PFSK-1 (cell line): Measurements from ENCODE around the gene MIDN.

Experiments used
- FOXP2 ChIP-seq: optimal IDR thresholded peaks from 2 replicates; pipeline ENCODE3; 2011; ENCODE audit warnings: borderline replicate concordance, control low read depth, inconsistent platforms; ENCODE audit not compliant: insufficient read depth; ENCODE audit errors: extremely low read length, extremely low read depth
- POLR2AphosphoS5 ChIP-seq: IDR thresholded peaks from 2 replicates; pipeline ENCODE4 v1.6.1; 2012; ENCODE audit warnings: low read depth, mild to moderate bottlenecking, control low read depth, low read length, moderate library complexity
- SIN3A ChIP-seq: IDR thresholded peaks from 2 replicates; pipeline ENCODE4 v1.6.1; 2012; ENCODE audit warnings: mild to moderate bottlenecking, low read length, moderate library complexity, borderline replicate concordance; ENCODE audit not compliant: insufficient read depth
- TAF1 ChIP-seq: IDR thresholded peaks from 2 replicates; pipeline ENCODE4 v1.6.1; 2012; ENCODE audit warnings: low read length, control low read depth, borderline replicate concordance; ENCODE audit not compliant: insufficient read depth
- TF ChIP-seq, protein P1 (sequence below), 2 experiments: IDR thresholded peaks; 2 replicates each; pipeline versions ENCODE4 v1.6.1 to v1.8.0; 2011 to 2012; ENCODE audit warnings: low read depth in 2 of 2, low read length in 2 of 2, control low read depth in 1 of 2, inconsistent platforms in 1 of 2, mild to moderate bottlenecking in 1 of 2, moderate library complexity in 1 of 2; ENCODE audit not compliant: insufficient read depth in 1 of 2

Gene MIDN

DNA sequence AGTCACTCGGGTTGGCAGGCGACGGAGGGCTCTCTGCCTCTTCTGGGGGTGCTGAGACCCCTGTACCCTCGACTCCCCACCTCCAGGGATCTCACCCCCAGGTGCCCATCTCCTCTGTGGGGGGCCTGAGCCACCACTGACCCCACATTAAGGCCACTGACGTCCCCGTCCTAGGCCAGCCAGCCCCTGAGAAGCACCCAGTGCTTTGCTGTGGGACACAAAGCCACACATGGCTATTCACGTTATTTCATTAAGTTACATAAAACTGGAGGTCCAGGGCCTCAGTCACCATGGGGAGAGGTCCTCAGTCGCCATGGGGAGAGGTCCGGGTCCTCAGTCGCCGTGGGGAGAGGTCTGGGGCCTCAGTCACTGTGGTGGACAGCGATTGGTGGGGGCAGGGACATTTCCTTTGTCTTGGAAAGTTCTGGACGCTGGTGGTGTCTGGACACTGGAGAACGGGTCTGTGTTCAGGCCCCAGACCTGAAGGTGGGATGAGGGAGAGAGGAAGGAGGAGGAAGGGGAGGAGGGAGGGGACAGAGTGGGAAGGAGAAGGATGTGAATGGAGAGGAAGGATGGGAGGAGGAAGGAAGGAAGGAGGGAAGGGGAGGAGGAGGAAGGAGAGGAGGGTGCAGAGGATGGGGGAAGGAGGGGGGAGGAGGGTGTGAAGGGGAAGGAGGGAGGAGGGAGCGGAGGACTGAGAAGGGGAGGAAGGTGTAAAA is 33.3 kb downstream of the MIDN start:
- TF ChIP-seq POLR2AphosphoS5 (no peak), SIN3A (no peak), FOXP2 (no peak), TAF1 (no peak)
- TF ChIP-seq, protein P1, sequence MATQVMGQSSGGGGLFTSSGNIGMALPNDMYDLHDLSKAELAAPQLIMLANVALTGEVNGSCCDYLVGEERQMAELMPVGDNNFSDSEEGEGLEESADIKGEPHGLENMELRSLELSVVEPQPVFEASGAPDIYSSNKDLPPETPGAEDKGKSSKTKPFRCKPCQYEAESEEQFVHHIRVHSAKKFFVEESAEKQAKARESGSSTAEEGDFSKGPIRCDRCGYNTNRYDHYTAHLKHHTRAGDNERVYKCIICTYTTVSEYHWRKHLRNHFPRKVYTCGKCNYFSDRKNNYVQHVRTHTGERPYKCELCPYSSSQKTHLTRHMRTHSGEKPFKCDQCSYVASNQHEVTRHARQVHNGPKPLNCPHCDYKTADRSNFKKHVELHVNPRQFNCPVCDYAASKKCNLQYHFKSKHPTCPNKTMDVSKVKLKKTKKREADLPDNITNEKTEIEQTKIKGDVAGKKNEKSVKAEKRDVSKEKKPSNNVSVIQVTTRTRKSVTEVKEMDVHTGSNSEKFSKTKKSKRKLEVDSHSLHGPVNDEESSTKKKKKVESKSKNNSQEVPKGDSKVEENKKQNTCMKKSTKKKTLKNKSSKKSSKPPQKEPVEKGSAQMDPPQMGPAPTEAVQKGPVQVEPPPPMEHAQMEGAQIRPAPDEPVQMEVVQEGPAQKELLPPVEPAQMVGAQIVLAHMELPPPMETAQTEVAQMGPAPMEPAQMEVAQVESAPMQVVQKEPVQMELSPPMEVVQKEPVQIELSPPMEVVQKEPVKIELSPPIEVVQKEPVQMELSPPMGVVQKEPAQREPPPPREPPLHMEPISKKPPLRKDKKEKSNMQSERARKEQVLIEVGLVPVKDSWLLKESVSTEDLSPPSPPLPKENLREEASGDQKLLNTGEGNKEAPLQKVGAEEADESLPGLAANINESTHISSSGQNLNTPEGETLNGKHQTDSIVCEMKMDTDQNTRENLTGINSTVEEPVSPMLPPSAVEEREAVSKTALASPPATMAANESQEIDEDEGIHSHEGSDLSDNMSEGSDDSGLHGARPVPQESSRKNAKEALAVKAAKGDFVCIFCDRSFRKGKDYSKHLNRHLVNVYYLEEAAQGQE (IDR thresholded peaks at IDR 0.05; ENCODE audit: insufficient read depth in 1 of 2, low read depth in 2 of 2, low read length in 2 of 2), result no peak

DNA sequence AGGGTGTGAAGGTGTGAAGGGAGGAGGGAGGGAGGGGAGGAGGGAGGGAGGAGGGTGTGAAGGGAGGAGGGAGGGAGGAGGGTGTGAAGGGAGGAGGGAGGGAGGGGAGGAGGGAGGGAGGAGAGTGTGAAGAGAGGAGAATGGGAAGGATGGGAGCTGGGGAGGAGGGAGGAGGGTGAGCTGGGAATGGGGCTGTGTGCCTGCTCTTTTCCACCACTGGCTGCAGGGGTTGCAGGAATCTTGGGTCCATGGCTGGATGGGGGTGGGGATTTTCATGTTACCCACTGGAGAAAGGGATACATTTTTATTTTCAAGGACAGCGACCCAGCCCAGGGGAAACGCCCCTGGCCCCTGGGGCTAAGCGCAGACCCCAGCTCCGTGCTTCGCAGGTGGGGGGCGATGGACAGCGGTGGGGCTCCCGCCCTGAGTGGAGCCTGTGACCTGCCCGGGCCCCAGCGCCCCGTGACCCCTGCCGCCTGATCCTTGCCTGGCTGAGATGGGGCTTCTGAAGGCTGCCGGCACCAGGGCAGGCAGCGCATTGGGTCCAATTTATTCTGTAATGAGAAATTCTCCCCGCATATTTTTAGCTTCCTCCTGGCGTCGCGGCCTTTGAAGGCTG is 34.3 kb downstream of the MIDN start:
- TF ChIP-seq TAF1 (no peak), SIN3A (no peak), FOXP2 (no peak), POLR2AphosphoS5 (no peak)
- TF ChIP-seq, protein P1 (IDR thresholded peaks at IDR 0.05; ENCODE audit: insufficient read depth in 1 of 2, low read depth in 2 of 2, low read length in 2 of 2), result no peak

GRCh38 chr19:1283207-1283916 is 35.0 kb downstream of the MIDN start:
- no peak for TF ChIP-seq POLR2AphosphoS5
- TF ChIP-seq FOXP2, result no peak
- TF ChIP-seq SIN3A, result no peak
- TF ChIP-seq, protein P1 (IDR thresholded peaks at IDR 0.05; ENCODE audit: insufficient read depth in 1 of 2, low read depth in 2 of 2, low read length in 2 of 2), result no peak
- no peak for TF ChIP-seq TAF1

DNA sequence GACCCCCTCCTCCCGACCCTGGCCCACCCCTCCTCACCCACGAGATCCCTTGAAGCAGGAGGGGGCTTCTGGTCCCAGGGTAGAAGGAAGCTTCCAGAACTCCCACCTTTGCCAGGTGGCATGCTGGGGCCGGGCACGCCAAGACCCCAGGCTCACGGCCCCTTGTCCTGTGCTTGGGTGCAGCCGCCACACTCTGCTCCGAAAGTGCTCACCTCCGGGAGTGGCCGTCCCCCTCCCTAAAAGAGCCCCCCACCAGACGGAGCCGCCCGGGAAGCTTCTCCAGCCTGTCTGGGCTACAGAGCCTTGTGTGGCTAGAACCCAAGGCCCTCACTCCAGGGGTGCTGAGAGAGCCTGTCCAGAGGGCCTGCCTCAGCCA is 35.5 kb downstream of the MIDN start:
- TF ChIP-seq POLR2AphosphoS5 (no peak), SIN3A (no peak), TAF1 (no peak), FOXP2 (no peak)
- TF ChIP-seq, protein P1 (IDR thresholded peaks at IDR 0.05; ENCODE audit: insufficient read depth in 1 of 2, low read depth in 2 of 2, low read length in 2 of 2), result no peak
